Thyroid gland (tissue), 4 donors: Measurements from ENCODE around the gene ZNF423. TPM values are rescaled to one million over a fixed set of nuclear protein-coding genes. Genes with fewer than 3 reads are reported as not detected.

Source experiments
- DNase-seq, 2 donors: peaks; one replicate each; pipeline ENCODE4 v3.0.0-alpha.2; 2019
- H3K27ac ChIP-seq, 3 donors: fragments of 200-600 bp; sonication (generic); 1 replicate in 2 of 3; 2 replicates in 1 of 3; pipeline ENCODE4 v1.5.1; 2016 to 2019; ENCODE audit warnings: mild to moderate bottlenecking in 1 of 3, moderate library complexity in 1 of 3
- H3K27me3 ChIP-seq: fragments of 200-600 bp; sonication (generic); one replicate; pipeline ENCODE4 v1.5.1; 2019
- H3K36me3 ChIP-seq, 2 donors: fragments of 200-600 bp; sonication (generic); one replicate each; pipeline ENCODE4 v1.5.1; 2016 to 2019
- H3K4me1 ChIP-seq, 2 donors: fragments of 200-600 bp; sonication (generic); one replicate each; pipeline ENCODE4 v1.5.1; 2017 to 2019
- H3K4me3 ChIP-seq, 3 donors: fragments of 200-600 bp; sonication (generic); replicated peaks in 1 of 3; 1 replicate in 2 of 3; 2 replicates in 1 of 3; pipeline ENCODE4 v1.5.1; 2016; ENCODE audit warnings: mild to moderate bottlenecking in 1 of 3
- H3K9me3 ChIP-seq: fragments of 200-600 bp; sonication (generic); one replicate; pipeline ENCODE4 v1.5.1; 2017
- CTCF ChIP-seq, 6 experiments: fragments of 200-600 bp in 3 of 6; fragments of 450-650 bp in 3 of 6; sonication (generic) in 3 of 6; IDR thresholded peaks; one replicate each; pipeline ENCODE4 v1.5.1; 2016 to 2019; ENCODE audit warnings: antibody characterized with exemption in 6 of 6, mild to moderate bottlenecking in 2 of 6, inconsistent platforms in 1 of 6, moderate library complexity in 1 of 6
- POLR2A ChIP-seq, 2 donors: fragments of 450-650 bp; IDR thresholded peaks; one replicate each; pipeline ENCODE4 v1.6.1; 2017; ENCODE audit warnings: antibody characterized with exemption in 2 of 2, mild to moderate bottlenecking in 2 of 2, moderate library complexity in 1 of 2
- WGBS, 2 donors: methylation state at CpG; one replicate each; pipeline ENCODE4 v1.1.5; 2017; 5-methylcytosine and 5-hydroxymethylcytosine counted together
- intact Hi-C: fragments of 100-400 bp; cut with DNase I; formaldehyde crosslinking; loops from one replicate; pipeline ENCODE4 v1.15.1; 2023
- total RNA-seq, 4 donors: library from RNA; depleted of rRNA; stranded (reverse); fragments of >200 nt; gene quantifications; one replicate each; pipeline ENCODE4 v1.2.3, GENCODE V29; 2016

The ZNF423 gene
- total RNA-seq, 4 donors from 2014 or later, result 7.4 to 10.0 (median 8.5) TPM

DNA sequence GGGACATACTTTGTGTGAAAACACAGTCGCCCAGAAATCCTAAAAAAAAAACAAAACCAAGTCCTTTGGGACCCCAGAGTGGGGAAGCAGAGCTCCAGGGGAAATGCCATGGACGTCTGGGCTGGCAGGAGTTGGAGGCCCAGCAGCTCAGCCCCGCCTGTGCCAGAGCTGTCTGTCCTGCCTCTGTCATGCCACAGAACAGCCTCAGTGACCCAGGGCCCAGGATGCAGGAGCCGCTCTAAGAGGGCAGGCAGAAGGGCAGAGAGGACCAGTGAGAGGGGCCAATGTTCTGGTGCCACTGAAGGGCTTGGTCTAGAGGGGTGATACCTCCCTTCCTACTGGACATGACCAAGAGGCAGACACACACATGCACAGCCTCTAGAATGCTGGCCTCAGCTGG lies 316.2 kb downstream of the ZNF423 start:
- Histone ChIP-seq H3K27me3 (no peaks in the 10 kb centered on the region), H3K36me3 (no peaks in the 10 kb centered on the region), H3K4me3 (no peak overlapping the region), H3K27ac (no peak overlapping the region), H3K9me3 (no peaks in the 10 kb centered on the region), H3K4me1 (no peaks in the 10 kb centered on the region)
- 57 to 71% methylated on average over 4 of the region's 4 CpGs for WGBS, 2 donors
- intact Hi-C loops, result no loop called here
- TF ChIP-seq CTCF (IDR thresholded peaks at IDR 0.05) (no peak), POLR2A (IDR thresholded peaks at IDR 0.05) (no peak)
- no peak for DNase-seq

- no peak for DNase-seq
- no peaks in the 10 kb centered on the region for H3K36me3 ChIP-seq
- H3K4me1 ChIP-seq, result no peaks in the 10 kb centered on the region
- intact Hi-C loops, result no loop called here
- H3K4me3 ChIP-seq, result no peak overlapping the region
- H3K27me3 ChIP-seq, result no peaks in the 10 kb centered on the region
- TF ChIP-seq CTCF (IDR thresholded peaks at IDR 0.05) (no peak), POLR2A (IDR thresholded peaks at IDR 0.05) (no peak)
- H3K9me3 ChIP-seq, result no peaks in the 10 kb centered on the region
- 89 to 92% methylated on average over 5 to 7 of the region's 7 CpGs for WGBS, 2 donors
- H3K27ac ChIP-seq, result no peak overlapping the region
Measured at GRCh38 chr16:49537924-49538459, 317.9 kb downstream of the ZNF423 start.

GRCh38 chr16:49534901-49535610 lies 320.9 kb downstream of the ZNF423 start:
- no peak for DNase-seq
- Histone ChIP-seq H3K4me1 (peaks cover 0 to 4% of the 10 kb centered on the region in 2 donors), H3K27me3 (no peaks in the 10 kb centered on the region), H3K4me3 (no peak overlapping the region), H3K27ac (no peak overlapping the region), H3K36me3 (no peaks in the 10 kb centered on the region), H3K9me3 (no peaks in the 10 kb centered on the region)
- 82 to 91% methylated on average over 13 of the region's 13 CpGs for WGBS, 2 donors
- intact Hi-C loops, result no loop called here
- no peak for TF ChIP-seq CTCF (IDR thresholded peaks at IDR 0.05)
- TF ChIP-seq POLR2A (IDR thresholded peaks at IDR 0.05), result no peak

- peaks cover 0 to 4% of the 10 kb centered on the region in 2 donors for H3K4me1 ChIP-seq
- TF ChIP-seq POLR2A (IDR thresholded peaks at IDR 0.05) (no peak), CTCF (IDR thresholded peaks at IDR 0.05) (no peak)
- 93 to 99% methylated on average over 7 of the region's 7 CpGs for WGBS, 2 donors
- H3K27ac ChIP-seq, result no peak overlapping the region
- no peak for DNase-seq
- intact Hi-C loops, result no loop called here
- no peaks in the 10 kb centered on the region for H3K9me3 ChIP-seq
- H3K4me3 ChIP-seq, result no peak overlapping the region
- H3K36me3 ChIP-seq, result no peaks in the 10 kb centered on the region
- no peaks in the 10 kb centered on the region for H3K27me3 ChIP-seq
Measured at GRCh38 chr16:49533422-49533821, 322.5 kb downstream of the ZNF423 start.

- H3K27ac ChIP-seq, result no peak overlapping the region
Measured at GRCh38 chr16:49532873-49533272, 323.0 kb downstream of the ZNF423 start.

More at GRCh38 chr16:49532873-49533272, 323.0 kb downstream of the ZNF423 start:
- TF ChIP-seq POLR2A (IDR thresholded peaks at IDR 0.05), result no peak
- TF ChIP-seq CTCF (IDR thresholded peaks at IDR 0.05), result no peak
- no peak overlapping the region for H3K4me3 ChIP-seq
- 91 to 95% methylated on average over 14 to 15 of the region's 15 CpGs for WGBS, 2 donors
- intact Hi-C loops, result no loop called here
- no peaks in the 10 kb centered on the region for H3K9me3 ChIP-seq
- no peak for DNase-seq
- H3K4me1 ChIP-seq, result peaks cover 0 to 4% of the 10 kb centered on the region in 2 donors
- no peaks in the 10 kb centered on the region for H3K27me3 ChIP-seq
- no peaks in the 10 kb centered on the region for H3K36me3 ChIP-seq
